H1 (cell line): ENCODE results near the gene TEKT5. TPM values are rescaled to one million over a fixed set of nuclear protein-coding genes. Genes with fewer than 3 reads are reported as not detected.

Experiments used
- PHF8 ChIP-seq: fragments of 200-600 bp; sonication (generic); conservative IDR thresholded peaks from 2 replicates; pipeline ENCODE4 v1.7.1; 2012; ENCODE audit warnings: low read depth, mild to moderate bottlenecking, inconsistent platforms, low read length, moderate library complexity
- polyA plus RNA-seq, 7 experiments: library from polyadenylated mRNA; depleted of rRNA in 3 of 7; stranded (reverse) in 5 of 7; unstranded in 2 of 7; fragments of >200 nt in 5 of 7; fragments of 200-250 nt in 2 of 7; gene quantifications; 1 replicate in 5 of 7; 2 replicates in 1 of 7; 4 replicates in 1 of 7; pipeline versions ENCODE4 v1.2.1 to v1.2.3, GENCODE V29; 2011 to 2013; ENCODE audit warnings: missing spikeins in 2 of 7, mixed read lengths in 2 of 7
- total RNA-seq: library from RNA; stranded (reverse); fragmentation: NEBNext Ultra II Directional; extraction: Animal tissue kit (Norgen Biotek cat#: 25700); gene quantifications from 2 replicates; pipeline ENCODE4 v1.2.1, GENCODE V29; 2021

The TEKT5 gene
- total and polyA plus RNA-seq, 2 of the 8 experiments (the other 6 are each of a cell fraction or from before 2014, with no cell fraction given): 0.95 TPM; not detected in 1

- no peak for TF ChIP-seq PHF8
These were observed 48.0 kb downstream of the TEKT5 start (continued) for GRCh38 chr16:10646581-10647263.
